ENCODE measurements around the gene SYNE1. TPM values are rescaled to one million over a fixed set of nuclear protein-coding genes. Genes with fewer than 3 reads are reported as not detected.

Gene SYNE1
- total and polyA plus RNA-seq, 2 of the 8 experiments (the other 6 are each of a cell fraction or from before 2014, with no cell fraction given) = 2.8 to 5.5 TPM

DNA sequence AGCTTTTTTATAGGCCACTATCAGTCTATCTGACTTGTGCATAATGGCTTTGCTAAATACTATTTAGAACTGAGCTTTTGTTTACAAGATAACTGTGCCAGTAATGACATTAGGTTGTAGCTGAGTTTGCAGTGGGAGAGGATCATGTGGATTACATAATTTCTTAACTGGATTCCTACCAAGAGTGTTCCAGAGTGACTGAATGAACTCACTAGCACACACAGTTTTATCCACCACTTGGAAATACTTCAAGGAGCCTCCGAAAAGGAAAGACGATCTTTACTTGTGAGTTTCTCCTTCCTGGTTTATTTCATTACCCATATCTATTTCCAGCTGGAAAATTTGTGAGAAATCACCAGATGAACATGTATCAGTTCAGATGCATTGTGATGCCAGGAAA is 10.9 kb upstream of the SYNE1 start:
- H3K4me2 ChIP-seq (ENCODE audit: insufficient read depth in 1 of 2, low read depth in 2 of 2, low read length in 2 of 2) = no peak overlapping the region
- H3K27ac ChIP-seq (ENCODE audit: low read depth, low read length) = no peak overlapping the region
- no peaks in the 10 kb centered on the region for H4K20me1 ChIP-seq (replicated peaks in 1 of 2; ENCODE audit: control insufficient read depth in 1 of 2, insufficient read depth in 2 of 2, low read length in 2 of 2)
- H3K4me1 ChIP-seq (replicated peaks in 1 of 4; ENCODE audit: control insufficient read depth in 3 of 4, insufficient read depth in 4 of 4, low read length in 3 of 4) = no peaks in the 10 kb centered on the region; a peak in 1 of 7 replicates
- H3K4me3 ChIP-seq (ENCODE audit: extremely low read depth in 1 of 4, insufficient read depth in 2 of 4, low read depth in 3 of 4, low read length in 4 of 4) = no peak overlapping the region
- WGBS, 2 experiments (ENCODE audit: extremely low coverage in 1 of 2, insufficient coverage in 1 of 2, insufficient read length in 1 of 2, insufficient replicate concordance in 2 of 2, low coverage in 1 of 2, low lambda C conversion rate in 2 of 2, missing lambda C conversion rate in 1 of 2) = 90% methylated on average over 2 of the region's 2 CpGs; no CpG with 5 or more reads in 1 of the 2 experiments
- no peak overlapping the region for H2BK5ac ChIP-seq (ENCODE audit: low read depth, low read length)
- CTCF ChIA-PET (ENCODE audit: partially characterized antibody) = interaction anchor here (1.0 to 4.5 kb wide), 5 partner anchors 9 to 95 kb away, joined by 3 to 24 read pairs (median 4); no protein-coding TSS in a partner anchor
- no peaks in the 10 kb centered on the region for H3K23me2 ChIP-seq (ENCODE audit: low read depth, low read length)
- H4K8ac ChIP-seq (ENCODE audit: extremely low read depth, insufficient read depth, low read length) = no peak overlapping the region
- H2AFZ ChIP-seq (ENCODE audit: low read length) = no peak overlapping the region
- no peak overlapping the region for H3K4ac ChIP-seq (replicated peaks; ENCODE audit: insufficient read length, low read depth, low read length)
- H3K27me3 ChIP-seq (replicated peaks in 1 of 4; ENCODE audit: control insufficient read depth in 3 of 4, extremely low read depth in 1 of 4, insufficient read depth in 3 of 4, low read length in 3 of 4) = no peaks in the 10 kb centered on the region
- H3K79me2 ChIP-seq (ENCODE audit: control insufficient read depth in 1 of 2, insufficient read depth in 2 of 2, low read length in 2 of 2) = no peaks in the 10 kb centered on the region
- no peak overlapping the region for H3K14ac ChIP-seq (ENCODE audit: insufficient read length)
- no peak overlapping the region for H2BK20ac ChIP-seq (ENCODE audit: low read length)
- DNase-seq (ENCODE audit: low read depth in 1 of 2, low spot score in 2 of 2) (no peak), FAIRE-seq (no peak)
- H3K9me3 ChIP-seq (ENCODE audit: insufficient read depth in 2 of 2, low read depth in 1 of 2, low read length in 1 of 2) = no peaks in the 10 kb centered on the region
- no peaks in the 10 kb centered on the region for H3K79me1 ChIP-seq (ENCODE audit: low read depth, low read length)
- no peak overlapping the region for H3K23ac ChIP-seq (ENCODE audit: insufficient read length)
- TF ChIP-seq, protein P1, sequence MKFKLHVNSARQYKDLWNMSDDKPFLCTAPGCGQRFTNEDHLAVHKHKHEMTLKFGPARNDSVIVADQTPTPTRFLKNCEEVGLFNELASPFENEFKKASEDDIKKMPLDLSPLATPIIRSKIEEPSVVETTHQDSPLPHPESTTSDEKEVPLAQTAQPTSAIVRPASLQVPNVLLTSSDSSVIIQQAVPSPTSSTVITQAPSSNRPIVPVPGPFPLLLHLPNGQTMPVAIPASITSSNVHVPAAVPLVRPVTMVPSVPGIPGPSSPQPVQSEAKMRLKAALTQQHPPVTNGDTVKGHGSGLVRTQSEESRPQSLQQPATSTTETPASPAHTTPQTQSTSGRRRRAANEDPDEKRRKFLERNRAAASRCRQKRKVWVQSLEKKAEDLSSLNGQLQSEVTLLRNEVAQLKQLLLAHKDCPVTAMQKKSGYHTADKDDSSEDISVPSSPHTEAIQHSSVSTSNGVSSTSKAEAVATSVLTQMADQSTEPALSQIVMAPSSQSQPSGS (IDR thresholded peaks at IDR 0.05; ENCODE audit: low read length) = no peak
- H3K36me3 ChIP-seq (ENCODE audit: control insufficient read depth in 2 of 4, insufficient read depth in 4 of 4, low read length in 3 of 4) = no peaks in the 10 kb centered on the region
- no peak overlapping the region for H2AK5ac ChIP-seq (ENCODE audit: low read depth, low read length)
- no peak overlapping the region for H2BK120ac ChIP-seq (replicated peaks; ENCODE audit: low read depth, low read length)
- H2BK15ac ChIP-seq (ENCODE audit: low read length) = no peak overlapping the region
- no peak overlapping the region for H3K18ac ChIP-seq (ENCODE audit: extremely low read depth, low read length)
- H4K91ac ChIP-seq (replicated peaks; ENCODE audit: insufficient read length, low read length) = no peak overlapping the region
- H3K9ac ChIP-seq (replicated peaks in 1 of 4; ENCODE audit: extremely low read depth in 1 of 4, low read depth in 3 of 4, low read length in 3 of 4) = no peak overlapping the region
- POLR2A ChIA-PET (ENCODE audit: partially characterized antibody) = no interaction called here
- no peak overlapping the region for H3K56ac ChIP-seq (replicated peaks; ENCODE audit: insufficient read length, low read depth, low read length)
- no peak overlapping the region for H4K5ac ChIP-seq (ENCODE audit: insufficient read length, low read depth, low read length)
- no peak overlapping the region for H2BK12ac ChIP-seq (ENCODE audit: low read depth, low read length)

Data from H1 (cell line).